IPS-18c (cell line): ENCODE results near the gene HYAL2.

Experiments used
- H3K4me3 ChIP-seq: 2 replicates; pipeline ENCODE4 v1.7.0; 2013; ENCODE audit warnings: low read depth, mild to moderate bottlenecking, low read length, moderate library complexity; ENCODE audit not compliant: insufficient read depth
- H3K9me3 ChIP-seq: one replicate; pipeline ENCODE4 v1.6.1; 2013; ENCODE audit warnings: mild to moderate bottlenecking, low read length, moderate library complexity; ENCODE audit not compliant: control insufficient read depth, insufficient read depth

The HYAL2 gene

DNA sequence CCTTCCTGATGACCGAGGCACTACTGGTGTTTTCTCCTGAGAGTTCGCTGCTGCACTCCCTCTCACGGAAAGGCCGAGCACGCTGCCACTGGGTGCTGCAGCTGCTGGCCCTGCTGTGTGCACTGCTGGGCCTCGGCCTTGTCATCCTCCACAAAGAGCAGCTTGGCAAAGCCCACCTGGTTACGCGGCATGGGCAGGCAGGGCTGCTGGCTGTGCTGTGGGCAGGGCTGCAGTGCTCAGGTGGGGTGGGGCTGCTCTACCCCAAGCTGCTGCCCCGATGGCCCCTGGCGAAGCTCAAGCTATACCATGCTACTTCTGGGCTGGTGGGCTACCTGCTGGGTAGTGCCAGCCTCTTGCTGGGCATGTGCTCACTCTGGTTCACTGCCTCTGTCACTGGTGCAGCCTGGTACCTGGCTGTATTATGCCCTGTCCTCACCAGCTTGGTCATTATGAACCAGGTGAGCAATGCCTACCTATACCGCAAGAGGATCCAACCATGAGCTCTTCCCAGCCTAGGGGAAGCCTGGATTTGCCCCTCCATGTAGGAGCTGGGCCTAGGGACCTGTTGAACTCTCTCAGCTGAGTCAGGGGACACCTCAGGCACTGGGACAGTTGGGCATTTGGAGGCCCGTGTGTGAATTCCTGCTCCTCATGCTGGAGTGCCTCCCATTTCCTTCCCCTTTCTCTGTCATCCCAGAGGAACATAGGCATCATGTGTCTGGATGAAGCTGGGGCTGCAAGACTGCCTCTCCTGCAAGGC lies 30.9 kb upstream of the HYAL2 start:
- H3K4me3 ChIP-seq = no peak overlapping the region
- no peaks in the 10 kb centered on the region for H3K9me3 ChIP-seq

DNA sequence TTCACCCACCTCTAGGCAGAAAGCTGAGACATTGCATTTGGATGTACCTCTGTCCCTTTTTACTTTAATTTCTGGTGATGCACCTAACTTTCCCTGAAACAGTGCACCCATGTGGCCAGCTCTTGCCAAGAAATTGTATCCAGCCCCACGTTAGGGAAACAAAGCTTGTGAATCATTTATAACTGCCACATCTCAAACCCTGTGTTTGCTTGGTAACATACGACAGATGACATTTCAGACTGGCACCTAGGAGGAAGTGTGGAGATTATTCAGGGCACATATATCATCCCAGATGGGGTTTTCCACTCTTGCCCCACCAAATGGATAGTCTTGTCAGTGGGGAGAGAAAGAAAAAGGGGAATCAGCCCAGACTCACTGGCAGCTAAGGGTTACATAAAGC lies 30.2 kb upstream of the HYAL2 start:
- Histone ChIP-seq H3K9me3 (no peaks in the 10 kb centered on the region), H3K4me3 (no peak overlapping the region)

DNA sequence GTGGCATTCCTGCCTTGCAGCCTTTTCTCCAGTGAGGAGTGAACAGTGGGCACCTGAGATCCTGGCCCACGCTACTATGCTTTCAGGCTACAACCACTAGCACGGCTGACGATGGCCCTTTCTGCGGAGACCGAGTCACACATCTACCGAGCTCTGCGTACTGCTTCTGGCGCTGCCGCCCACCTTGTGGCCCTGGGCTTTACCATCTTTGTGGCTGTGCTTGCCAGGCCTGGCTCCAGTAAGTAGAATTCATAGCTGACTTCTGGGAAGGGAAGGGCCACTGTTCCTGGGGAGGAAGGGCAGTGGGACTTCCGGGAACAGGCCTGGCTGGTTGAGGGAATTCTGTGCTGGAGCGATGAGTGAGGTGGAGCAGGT lies 28.8 kb upstream of the HYAL2 start:
- Histone ChIP-seq H3K4me3 (peak overlapping the region; percentile 95), H3K9me3 (no peaks in the 10 kb centered on the region)

DNA sequence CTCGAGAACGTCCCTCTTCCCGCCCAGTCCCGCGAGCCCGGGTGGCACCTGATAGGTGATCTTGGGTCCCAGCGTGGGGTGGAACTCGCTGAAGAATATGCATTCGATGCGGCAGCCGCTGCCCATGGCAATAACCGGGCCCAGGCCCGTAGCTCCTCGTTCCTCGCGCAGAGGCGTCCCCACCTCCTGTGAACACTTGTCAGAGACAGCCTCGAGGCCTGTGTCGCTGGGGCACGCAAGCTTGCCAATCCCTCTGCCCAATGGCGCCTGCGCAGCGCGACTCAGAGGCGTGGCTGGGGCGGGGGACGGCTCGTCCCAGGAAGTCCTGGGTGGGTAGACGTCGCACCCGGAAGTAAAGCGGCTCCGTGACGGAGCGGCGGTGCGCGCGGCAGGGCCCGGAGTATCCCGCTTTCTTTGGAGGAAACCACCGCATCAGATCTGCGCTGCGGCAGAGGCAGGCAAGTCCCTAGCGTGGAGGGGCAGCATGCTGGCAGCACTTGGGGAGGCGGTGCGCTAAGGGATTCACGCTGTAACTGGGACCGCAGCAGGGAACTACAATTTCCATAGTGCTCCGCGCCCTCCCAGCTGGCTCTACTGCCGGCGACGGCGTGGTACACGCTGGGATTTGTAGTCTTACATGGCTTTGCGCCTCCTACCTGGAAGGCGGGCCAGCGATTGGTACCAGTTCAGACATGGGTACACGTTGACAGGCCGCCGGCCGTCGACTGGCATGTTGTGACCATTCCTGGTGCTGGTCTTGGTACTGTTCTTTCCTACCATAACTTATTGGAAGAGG lies 28.2 kb upstream of the HYAL2 start, which contains the start of the genes CYB561D2 and NPRL2:
Gene CYB561D2 (plus strand): TSS at position 336 of the 796 bp plus-strand sequence. CDS start 572 bp downstream, outside the sequence.
Gene NPRL2 (minus strand): TSS at position 249 of the 796 bp plus-strand sequence. CDS start 123 bp downstream, at position 126.
- Histone ChIP-seq H3K9me3 (no peaks in the 10 kb centered on the region), H3K4me3 (peak within 1 kb of the TSS; percentile 95)

DNA sequence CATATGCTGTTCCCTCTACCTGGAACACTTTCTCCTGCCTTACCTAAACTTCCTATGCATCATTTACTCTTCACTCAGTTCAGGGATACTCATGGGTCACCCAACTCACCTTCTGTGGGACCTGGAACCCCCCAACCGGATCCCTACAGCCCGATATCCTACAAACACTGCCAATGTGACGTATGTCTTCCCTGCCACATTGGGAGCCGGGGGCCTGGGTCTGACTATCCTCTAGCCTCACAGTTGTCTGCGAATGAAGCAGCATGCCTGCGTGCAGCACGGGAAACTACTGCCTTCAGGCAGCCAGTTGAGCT lies 27.6 kb upstream of the HYAL2 start:
- no peaks in the 10 kb centered on the region for H3K9me3 ChIP-seq
- peak overlapping the region; percentile 95 for H3K4me3 ChIP-seq

DNA sequence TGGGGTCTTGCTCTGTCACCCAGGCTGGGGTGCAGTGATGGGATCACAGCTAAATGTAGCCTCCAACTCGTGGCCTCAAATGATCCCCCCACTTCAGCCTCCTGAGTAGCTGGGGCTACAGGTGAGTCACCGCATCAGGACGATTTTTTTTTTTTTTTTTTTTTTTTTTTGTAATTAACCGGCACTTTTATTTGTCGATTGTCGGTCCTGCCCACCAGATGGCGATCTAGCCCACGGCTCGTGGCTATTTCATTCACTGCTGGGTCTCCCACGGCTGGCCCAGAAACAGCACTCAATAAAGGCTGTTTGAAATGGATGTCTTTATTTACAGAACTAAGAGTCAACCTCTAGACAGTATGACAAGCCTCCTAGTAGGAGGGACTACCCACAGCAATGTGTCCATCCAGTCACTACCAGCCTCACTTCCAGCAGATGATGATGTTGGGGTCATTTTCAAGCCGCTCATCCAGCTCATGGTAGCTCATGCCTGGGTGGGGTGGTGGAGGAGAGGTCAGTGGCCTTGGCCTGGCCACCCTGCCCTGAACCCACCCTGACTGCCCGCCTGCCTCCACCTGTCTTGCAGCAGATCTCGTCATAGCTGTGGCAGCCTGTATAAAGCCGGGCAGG lies 24.8 kb upstream of the HYAL2 start:
- Histone ChIP-seq H3K9me3 (no peaks in the 10 kb centered on the region), H3K4me3 (no peak overlapping the region)

DNA sequence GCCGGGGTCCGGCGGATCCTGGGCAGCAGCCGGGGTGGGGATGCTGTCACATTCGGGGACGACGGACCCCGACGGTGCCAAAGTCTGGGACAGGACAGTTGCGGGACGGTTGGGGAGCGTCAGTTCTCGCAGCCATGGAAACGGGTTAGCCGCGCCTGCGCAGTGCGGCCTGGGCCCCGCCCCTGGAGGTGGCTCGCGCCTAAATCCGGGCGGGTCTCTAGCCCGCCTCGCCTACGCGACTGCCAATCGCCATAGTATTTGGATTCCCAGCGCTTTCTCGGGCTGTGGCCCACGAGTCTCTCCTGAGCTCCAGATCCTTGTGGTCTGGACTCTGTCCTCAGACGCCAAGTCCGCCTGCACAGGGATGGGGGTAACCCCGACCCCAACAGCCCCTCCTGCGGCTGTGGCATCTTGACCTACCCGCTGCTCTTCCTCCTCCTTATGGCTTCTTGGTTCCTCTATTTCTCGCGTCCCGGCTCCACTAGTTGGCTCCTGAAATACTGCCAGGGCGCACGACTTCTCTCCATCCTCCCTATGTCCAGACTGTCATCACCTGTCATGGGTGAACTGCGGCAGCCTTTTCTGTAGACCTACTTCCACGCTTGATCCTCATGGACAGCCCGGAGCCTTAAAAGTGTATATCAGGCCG lies 23.2 kb upstream of the HYAL2 start, which contains the start of gene ZMYND10:
Gene ZMYND10 (minus strand): TSS at position 147 of the 649 bp plus-strand sequence. CDS start 153 bp downstream, outside the sequence.
- peak within 1 kb of the TSS; percentile 38 for H3K4me3 ChIP-seq

DNA sequence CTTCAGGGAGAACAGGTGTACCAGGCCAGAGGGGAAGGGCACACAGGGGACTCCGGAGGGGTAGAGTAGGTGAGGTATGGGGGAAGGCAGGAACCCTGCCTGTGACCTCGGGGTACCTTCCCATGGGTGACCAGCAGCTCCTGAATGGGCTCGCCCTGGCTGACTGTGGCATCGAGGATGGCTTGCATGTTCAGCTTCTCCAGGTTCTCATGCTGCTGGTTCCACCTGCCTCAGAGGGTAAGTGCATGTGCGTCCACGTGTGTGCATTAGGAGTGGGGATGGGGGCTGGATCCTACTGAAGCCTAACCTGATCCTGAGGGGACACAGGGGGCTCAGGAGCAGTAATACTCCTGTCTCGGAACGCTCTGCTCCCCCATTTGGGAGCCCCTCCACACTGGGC lies 22.5 kb upstream of the HYAL2 start:
- Histone ChIP-seq H3K9me3 (no peaks in the 10 kb centered on the region), H3K4me3 (peak overlapping the region; percentile 38; the same call in 1 of the 2 replicates)

More for the DNA sequence above, 23.2 kb upstream of the HYAL2 start, which contains the start of gene ZMYND10:
- no peaks in the 10 kb centered on the region for H3K9me3 ChIP-seq

DNA sequence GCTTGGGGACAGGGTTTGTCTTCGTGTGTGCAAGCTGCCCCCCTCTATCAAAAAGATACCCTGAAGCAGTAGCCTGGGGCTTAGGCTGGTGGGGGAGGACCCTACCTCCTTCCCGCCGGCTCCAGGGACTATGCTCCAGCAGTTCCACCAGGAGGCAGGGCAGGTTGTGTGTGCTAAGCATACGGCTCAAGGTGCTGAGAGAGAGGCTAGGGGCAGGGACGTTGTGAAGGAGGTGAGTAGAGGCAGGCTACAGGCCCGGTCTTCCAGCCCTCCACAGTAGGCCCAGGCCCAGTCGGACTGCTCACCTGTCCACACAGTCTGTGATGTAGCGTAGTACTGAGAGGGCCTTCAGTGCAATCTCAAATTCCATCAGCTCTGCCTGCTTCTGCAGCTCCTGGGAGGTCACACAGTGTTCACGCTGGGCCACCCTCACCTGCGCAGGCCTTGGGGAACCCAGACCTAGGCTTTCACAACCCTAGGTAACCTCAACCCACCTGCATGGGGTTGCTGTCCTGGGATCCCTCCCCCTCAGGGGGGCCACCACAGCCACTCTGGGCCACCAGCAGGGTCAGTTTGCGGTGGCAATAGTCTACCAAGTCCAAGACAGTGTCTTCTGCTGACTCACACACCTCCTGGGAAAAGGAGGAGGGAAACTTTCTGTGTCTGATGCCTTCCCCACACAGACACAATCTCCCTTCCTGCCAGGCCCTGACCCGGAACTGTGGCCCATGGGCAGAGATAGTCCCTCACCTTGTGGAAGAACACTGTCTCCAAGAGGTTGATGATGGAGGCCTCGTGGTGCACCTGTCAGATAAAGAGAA lies 20.5 kb upstream of the HYAL2 start:
- Histone ChIP-seq H3K9me3 (no peaks in the 10 kb centered on the region), H3K4me3 (no peak overlapping the region)

DNA sequence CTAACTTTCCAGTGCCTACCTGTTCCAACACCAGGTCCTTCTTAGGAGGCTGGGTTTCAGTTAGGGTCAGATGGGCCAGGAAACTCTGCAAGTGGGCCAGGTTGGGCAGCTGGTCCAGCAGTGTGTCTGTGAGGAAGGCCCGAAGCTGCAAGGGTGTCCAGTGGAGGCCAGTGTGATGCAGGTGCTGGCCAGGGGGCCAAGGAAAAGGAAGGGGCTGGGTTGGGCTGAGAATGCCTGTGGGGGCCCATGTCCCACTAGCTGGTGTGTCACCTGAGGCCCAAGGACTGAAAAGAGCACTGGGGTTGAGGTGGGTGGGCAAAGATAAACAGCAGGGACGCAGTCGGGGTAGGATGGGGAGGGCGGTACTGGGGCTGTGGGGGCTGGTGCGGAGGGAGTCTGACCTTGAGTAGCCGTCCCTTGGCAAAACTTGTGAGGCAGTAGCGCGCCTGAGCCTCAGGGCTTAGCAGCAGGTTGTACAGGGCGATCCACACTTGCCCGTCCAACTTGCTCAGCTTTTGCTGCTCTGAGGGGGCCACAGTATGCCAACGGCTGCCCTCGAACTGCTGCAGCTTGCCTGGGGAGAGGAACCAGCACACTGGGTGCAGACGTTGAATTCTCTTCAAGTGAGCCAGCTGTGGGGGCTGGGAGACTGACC lies 19.6 kb upstream of the HYAL2 start:
- Histone ChIP-seq H3K4me3 (no peak overlapping the region), H3K9me3 (no peaks in the 10 kb centered on the region)

DNA sequence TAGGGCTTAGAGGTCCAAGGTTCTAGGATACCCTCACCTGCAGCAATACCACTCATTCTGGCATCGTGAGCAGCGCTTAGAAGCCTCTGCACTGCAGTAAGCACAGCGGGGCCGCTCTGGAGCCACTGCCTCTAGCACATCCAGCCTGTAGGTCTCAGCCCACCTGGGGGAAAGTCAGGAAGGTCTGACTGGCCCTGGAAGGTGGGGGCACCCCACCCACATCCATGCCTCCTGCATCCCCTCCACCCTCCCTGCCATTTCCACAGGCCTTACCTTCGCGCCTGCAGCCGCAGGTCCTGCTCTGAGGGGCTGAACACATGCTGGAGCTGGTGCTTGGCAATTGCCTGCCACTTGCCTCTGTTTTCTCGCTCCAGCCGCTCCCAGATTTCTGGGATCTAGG lies 19.0 kb upstream of the HYAL2 start:
- H3K9me3 ChIP-seq = no peaks in the 10 kb centered on the region
- H3K4me3 ChIP-seq = peak overlapping the region; percentile 15; the same call in 1 of the 2 replicates

DNA sequence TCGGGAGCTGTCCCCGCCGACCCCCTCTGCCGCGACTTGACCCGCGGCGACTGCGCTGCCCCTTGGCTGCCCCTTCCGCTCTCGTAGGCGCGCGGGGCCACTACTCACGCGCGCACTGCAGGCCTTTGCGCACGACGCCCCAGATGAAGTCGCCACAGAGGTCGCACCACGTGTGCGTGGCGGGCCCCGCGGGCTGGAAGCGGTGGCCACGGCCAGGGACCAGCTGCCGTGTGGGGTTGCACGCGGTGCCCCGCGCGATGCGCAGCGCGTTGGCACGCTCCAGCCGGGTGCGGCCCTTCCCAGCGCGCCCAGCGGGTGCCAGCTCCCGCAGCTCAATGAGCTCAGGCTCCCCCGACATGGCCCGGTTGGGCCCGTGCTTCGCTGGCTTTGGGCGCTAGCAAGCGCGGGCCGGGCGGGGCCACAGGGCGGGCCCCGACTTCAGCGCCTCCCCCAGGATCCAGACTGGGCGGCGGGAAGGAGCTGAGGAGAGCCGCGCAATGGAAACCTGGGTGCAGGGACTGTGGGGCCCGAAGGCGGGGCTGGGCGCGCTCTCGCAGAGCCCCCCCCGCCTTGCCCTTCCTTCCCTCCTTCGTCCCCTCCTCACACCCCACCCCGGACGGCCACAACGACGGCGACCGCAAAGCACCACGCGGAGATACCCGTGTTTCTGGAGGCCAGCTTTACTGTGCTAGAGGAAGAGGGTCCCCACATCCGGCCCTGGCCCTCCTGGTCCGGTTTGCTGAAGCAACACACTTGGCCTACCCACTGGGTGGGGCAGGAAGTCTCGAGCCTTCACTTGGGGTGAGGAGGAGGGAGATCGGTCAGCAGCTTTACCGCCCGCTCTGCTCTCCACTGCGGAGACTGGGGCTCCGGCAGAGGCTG lies 18.1 kb upstream of the HYAL2 start, which contains the start of gene RASSF1:
Gene RASSF1 (minus strand): TSS at position 389 of the 882 bp plus-strand sequence. CDS start 31 bp downstream, at position 358.
- Histone ChIP-seq H3K4me3 (peak within 1 kb of the TSS; percentile 50), H3K9me3 (no peaks in the 10 kb centered on the region)

DNA sequence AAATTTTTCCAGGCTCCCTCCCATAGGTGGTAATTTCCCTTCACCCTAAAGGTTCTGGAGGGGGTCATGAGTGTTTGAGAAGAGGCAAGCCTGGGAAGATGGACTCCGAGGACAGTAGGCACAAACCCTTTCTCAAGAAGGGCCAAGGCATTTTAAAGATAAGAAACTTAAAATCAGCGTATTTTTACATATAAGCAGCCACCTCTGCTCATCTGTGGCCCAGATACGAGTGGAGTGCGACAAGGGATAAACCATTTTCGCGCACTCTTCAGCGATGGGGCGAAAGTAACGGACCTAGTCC lies 17.6 kb upstream of the HYAL2 start:
- Histone ChIP-seq H3K4me3 (peak overlapping the region; percentile 50), H3K9me3 (no peaks in the 10 kb centered on the region)

DNA sequence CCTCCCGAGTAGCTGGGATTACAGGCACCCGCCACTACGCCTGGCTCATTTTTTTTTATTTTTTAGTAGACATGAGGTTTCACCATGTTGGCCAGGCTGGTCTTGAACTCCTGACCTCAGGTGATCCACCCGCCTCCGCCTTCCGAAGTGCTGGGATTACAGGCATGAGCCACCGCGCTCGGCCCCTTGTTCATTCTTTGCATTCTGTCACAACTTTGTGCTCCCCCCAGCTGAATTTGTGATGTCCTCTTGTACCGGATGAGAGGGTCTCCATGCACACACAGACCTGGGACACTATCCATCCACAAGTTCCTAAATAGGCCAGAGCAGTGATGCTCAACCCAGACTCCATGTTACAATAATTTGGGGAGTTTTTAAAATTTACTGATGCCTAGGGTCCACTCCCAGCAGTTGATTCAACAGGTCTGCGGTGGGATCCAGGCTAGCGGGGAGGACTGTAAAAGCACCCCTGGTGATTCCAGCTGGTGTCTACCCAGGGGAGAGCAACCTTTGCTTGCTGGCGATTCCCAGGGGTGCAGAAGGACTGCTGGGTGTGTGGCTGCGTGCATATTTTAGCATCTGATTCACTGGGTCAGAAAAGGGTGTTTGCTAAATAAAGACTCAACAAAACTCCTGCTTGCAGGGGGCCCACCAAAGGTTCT lies 17.1 kb upstream of the HYAL2 start:
- H3K9me3 ChIP-seq = no peaks in the 10 kb centered on the region
- peak overlapping the region; percentile 50 for H3K4me3 ChIP-seq

DNA sequence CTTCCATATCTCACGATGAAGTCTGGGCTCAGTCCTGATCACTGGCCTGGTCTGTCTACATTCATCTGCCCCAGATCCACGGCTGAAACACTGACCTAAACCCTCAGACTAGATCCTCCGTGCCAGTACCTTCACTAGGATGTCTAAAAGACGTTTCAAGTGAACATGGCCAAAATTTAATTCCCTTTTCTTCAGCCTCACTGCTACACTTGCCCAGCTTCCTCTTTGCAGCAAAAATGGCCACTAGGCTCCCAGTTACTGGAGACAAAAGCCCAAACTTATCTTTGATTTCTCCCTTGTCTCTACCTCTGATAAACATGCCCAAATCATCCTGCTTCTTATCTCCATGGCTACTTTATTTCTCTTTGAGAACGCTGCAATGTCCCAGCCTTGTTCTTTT lies 16.4 kb upstream of the HYAL2 start:
- H3K4me3 ChIP-seq = no peak overlapping the region
- H3K9me3 ChIP-seq = no peaks in the 10 kb centered on the region
